SK-N-SH treated with all-trans-retinoic acid at 6 μM for 48 hours (cell line): ENCODE data around the gene DYSF.

Source experiments
- ATAC-seq: fragments of 200-7000 bp; cut with Tn5 transposase; 3 replicates; pipeline ENCODE4 v1.9.1; 2020; ENCODE audit warnings: mild to moderate bottlenecking, moderate library complexity
- ARNTL ChIP-seq: fragments of 450-650 bp; formaldehyde crosslinking; IDR thresholded peaks from 2 replicates; pipeline ENCODE4 v1.5.0; 2020; ENCODE audit warnings: low read depth, mild to moderate bottlenecking, moderate library complexity, borderline replicate concordance
- BACH2 ChIP-seq: fragments of 250-450 bp; sonication (Bioruptor Pico); IDR thresholded peaks from 2 replicates; pipeline ENCODE4 v1.9.0; 2021; ENCODE audit warnings: mild to moderate bottlenecking, borderline replicate concordance
- CREB5 ChIP-seq: fragments of 250-450 bp; sonication (Bioruptor Pico); IDR thresholded peaks from 2 replicates; pipeline ENCODE4 v1.5.1; 2020; ENCODE audit warnings: low read depth, mild to moderate bottlenecking, moderate library complexity
- CSDC2 ChIP-seq: fragments of 250-450 bp; sonication (Bioruptor Pico); IDR thresholded peaks from 2 replicates; pipeline ENCODE4 v1.5.0; 2020; ENCODE audit warnings: mild to moderate bottlenecking, moderate library complexity
- CSRNP3 ChIP-seq: fragments of 250-450 bp; sonication (Bioruptor Pico); IDR thresholded peaks from 2 replicates; pipeline ENCODE4 v1.5.1; 2021; ENCODE audit warnings: mild to moderate bottlenecking, moderate library complexity
- ISL1 ChIP-seq: fragments of 250-450 bp; sonication (Bioruptor Pico); IDR thresholded peaks from 2 replicates; pipeline ENCODE4 v2.1.2; 2022; ENCODE audit warnings: mild to moderate bottlenecking, moderate library complexity
- OSR1 ChIP-seq: fragments of 250-450 bp; sonication (Bioruptor Pico); IDR thresholded peaks from 2 replicates; pipeline ENCODE4 v1.8.0; 2022; ENCODE audit warnings: moderate library complexity, mild to moderate bottlenecking, inconsistent platforms
- PATZ1 ChIP-seq: fragments of 250-450 bp; sonication (Bioruptor Pico); IDR thresholded peaks from 2 replicates; pipeline ENCODE4 v1.8.0; 2020; ENCODE audit warnings: mild to moderate bottlenecking, moderate library complexity, borderline replicate concordance
- PPARA ChIP-seq: fragments of 250-450 bp; sonication (Bioruptor Pico); IDR thresholded peaks from 2 replicates; pipeline ENCODE4 v1.5.0; 2020; ENCODE audit warnings: mild to moderate bottlenecking, borderline replicate concordance
- RARB ChIP-seq: fragments of 250-450 bp; sonication (Bioruptor Pico); IDR thresholded peaks from 2 replicates; pipeline ENCODE4 v1.8.0; 2021; ENCODE audit warnings: mild to moderate bottlenecking, moderate library complexity
- SNAI2 ChIP-seq: fragments of 250-450 bp; sonication (Bioruptor Pico); IDR thresholded peaks from 2 replicates; pipeline ENCODE4 v1.5.0; 2020; ENCODE audit warnings: mild to moderate bottlenecking, moderate library complexity
- TCF4 ChIP-seq: fragments of 250-450 bp; sonication (Bioruptor Pico); IDR thresholded peaks from 2 replicates; pipeline ENCODE4 v1.8.0; 2021; ENCODE audit warnings: mild to moderate bottlenecking, moderate library complexity, borderline replicate concordance
- TSHZ2 ChIP-seq: fragments of 250-450 bp; sonication (Bioruptor Pico); IDR thresholded peaks from 2 replicates; pipeline ENCODE4 v1.5.0; 2020; ENCODE audit warnings: mild to moderate bottlenecking, moderate library complexity
- ZC3H10 ChIP-seq: fragments of 250-450 bp; sonication (Bioruptor Pico); IDR thresholded peaks from 2 replicates; pipeline ENCODE4 v1.5.1; 2021; ENCODE audit warnings: mild to moderate bottlenecking, moderate library complexity
- ZFP30 ChIP-seq: fragments of 450-650 bp; formaldehyde crosslinking; IDR thresholded peaks from 2 replicates; pipeline ENCODE4 v1.5.0; 2022; ENCODE audit warnings: mild to moderate bottlenecking, moderate library complexity
- ZNF8 ChIP-seq: fragments of 450-650 bp; formaldehyde crosslinking; IDR thresholded peaks from 2 replicates; pipeline ENCODE4 v1.5.0; 2020; ENCODE audit warnings: mild to moderate bottlenecking, moderate library complexity

The DYSF gene

GRCh38 chr2:71472019-71472418 lies 18.7 kb downstream of the DYSF start (continued):
- TF ChIP-seq ARNTL (CRISPR knock-in tag) (no peak), OSR1 (CRISPR knock-in tag) (no peak), PATZ1 (no peak)

- TF ChIP-seq ZC3H10 (CRISPR knock-in tag) (no peak), PPARA (CRISPR knock-in tag) (no peak), TCF4 (CRISPR knock-in tag) (no peak), PATZ1 (no peak), SNAI2 (CRISPR knock-in tag) (no peak)
- ATAC-seq: no peak
Observed at GRCh38 chr2:71473346-71474031, 20.1 kb downstream of the DYSF start.

- ATAC-seq: no peak
- TF ChIP-seq CREB5 (CRISPR knock-in tag) (no peak), TSHZ2 (CRISPR knock-in tag) (no peak), ISL1 (CRISPR knock-in tag) (no peak), BACH2 (CRISPR knock-in tag) (no peak)
Observed at GRCh38 chr2:71474116-71474743, 20.9 kb downstream of the DYSF start.

- no peak for ATAC-seq
Observed at GRCh38 chr2:71474744-71475397, 21.5 kb downstream of the DYSF start.

More at GRCh38 chr2:71474744-71475397, 21.5 kb downstream of the DYSF start:
- TF ChIP-seq ISL1 (CRISPR knock-in tag) (no peak), CSRNP3 (CRISPR knock-in tag) (no peak), TSHZ2 (CRISPR knock-in tag) (no peak), ZNF8 (CRISPR knock-in tag) (no peak), TCF4 (CRISPR knock-in tag) (no peak), RARB (no peak), CSDC2 (CRISPR knock-in tag) (no peak), ZFP30 (no peak), CREB5 (CRISPR knock-in tag) (no peak)
- TF ChIP-seq, all 23 proteins: peak for 0
